NCI-H446 treated with DMSO at 0.1 percent for 48 hours (cell line): ENCODE results near the gene FCHSD1.

Experiments used
- DNase-seq: peaks from one replicate; lab custom pipeline; 2025; lab: John Stamatoyannopoulos, UW

Gene FCHSD1

GRCh38 chr5:141650851-141651727, at the start of gene FCHSD1:
Gene FCHSD1 (minus strand): TSS chr5:141651418. CDS start chr5:141651368, 50 bp downstream.
- DNase-seq = no peak

GRCh38 chr5:141697586-141697985, 46.4 kb upstream of the FCHSD1 start:
- DNase-seq = no peak

- no peak for DNase-seq
Observed at GRCh38 chr5:141696431-141696830, 45.2 kb upstream of the FCHSD1 start.

GRCh38 chr5:141695627-141696215, 44.5 kb upstream of the FCHSD1 start:
- peak; percentile 41 for DNase-seq

GRCh38 chr5:141694479-141694878, 43.3 kb upstream of the FCHSD1 start:
- DNase-seq = no peak

GRCh38 chr5:141692919-141693725, 41.9 kb upstream of the FCHSD1 start:
- no peak for DNase-seq

GRCh38 chr5:141692533-141692888, 41.3 kb upstream of the FCHSD1 start:
- DNase-seq = no peak

GRCh38 chr5:141691867-141692532, 40.8 kb upstream of the FCHSD1 start:
- DNase-seq = peak; percentile 15

GRCh38 chr5:141691286-141691866, 40.2 kb upstream of the FCHSD1 start:
- DNase-seq = no peak

- no peak for DNase-seq
Observed at GRCh38 chr5:141686648-141687416, 35.6 kb upstream of the FCHSD1 start.

GRCh38 chr5:141685591-141685990, 34.4 kb upstream of the FCHSD1 start:
- DNase-seq = no peak

GRCh38 chr5:141683596-141684141, 32.5 kb upstream of the FCHSD1 start:
- DNase-seq = no peak

- no peak for DNase-seq
Observed at GRCh38 chr5:141681695-141682641, 30.8 kb upstream of the FCHSD1 start, which contains the start of gene ARAP3. Gene ARAP3 (minus strand): TSS chr5:141682230. CDS start chr5:141680486, 1,744 bp downstream.

GRCh38 chr5:141681295-141681694, 30.1 kb upstream of the FCHSD1 start:
- DNase-seq = no peak

- no peak for DNase-seq
Observed at GRCh38 chr5:141680751-141681201, 29.6 kb upstream of the FCHSD1 start.

GRCh38 chr5:141680178-141680577, 29.0 kb upstream of the FCHSD1 start:
- DNase-seq = no peak

GRCh38 chr5:141677415-141677814, 26.2 kb upstream of the FCHSD1 start:
- no peak for DNase-seq

- no peak for DNase-seq
Observed at GRCh38 chr5:141675672-141676071, 24.5 kb upstream of the FCHSD1 start.

- DNase-seq = no peak
Observed at GRCh38 chr5:141674747-141675146, 23.5 kb upstream of the FCHSD1 start.
